Ovary (tissue), 9 donors: ENCODE measurements around the gene DMRT3. TPM values are rescaled to one million over a fixed set of nuclear protein-coding genes. Genes with fewer than 3 reads are reported as not detected.

Source experiments
- DNase-seq, 5 donors: peaks; one replicate each; pipeline ENCODE4 v3.0.0-alpha.2; 2019 to 2020
- H3K27ac ChIP-seq, 2 donors: fragments of 200-600 bp; one replicate each; pipeline versions ENCODE4 v1.5.1 to v1.8.0; 2019 to 2022
- H3K27me3 ChIP-seq: fragments of 200-600 bp; one replicate; pipeline ENCODE4 v1.8.0; 2022
- H3K36me3 ChIP-seq: fragments of 200-600 bp; sonication (generic); one replicate; pipeline ENCODE4 v1.5.1; 2019
- H3K4me1 ChIP-seq: one replicate; pipeline ENCODE4 v1.8.1; 2013; ENCODE audit warnings: mild to moderate bottlenecking, moderate library complexity; ENCODE audit not compliant: insufficient read depth
- H3K4me3 ChIP-seq: fragments of 200-600 bp; sonication (generic); one replicate; pipeline ENCODE4 v1.5.1; 2017
- H3K9me3 ChIP-seq, 2 donors: fragments of 200-600 bp in 1 of 2; sonication (generic) in 1 of 2; one replicate each; pipeline versions ENCODE4 v1.5.1 to v1.8.1; 2013 to 2019; ENCODE audit warnings: mild to moderate bottlenecking in 1 of 2, moderate library complexity in 1 of 2
- CTCF ChIP-seq, 3 donors: fragments of 450-650 bp in 2 of 3; fragments of 200-600 bp in 1 of 3; IDR thresholded peaks; one replicate each; pipeline versions ENCODE4 v1.5.1 to v1.8.0; 2016 to 2022; ENCODE audit warnings: antibody characterized with exemption in 3 of 3, mild to moderate bottlenecking in 1 of 3
- EP300 ChIP-seq: sonication (generic); formaldehyde crosslinking; IDR thresholded peaks from one replicate; pipeline ENCODE4 v1.6.1; 2017; ENCODE audit warnings: antibody characterized with exemption
- POLR2A ChIP-seq: fragments of 450-650 bp; IDR thresholded peaks from one replicate; pipeline ENCODE4 v1.6.1; 2017; ENCODE audit warnings: antibody characterized with exemption, mild to moderate bottlenecking, moderate library complexity
- WGBS, 3 donors: extraction: QIAGEN DNeasy Blood & Tissue Kit in 1 of 3; methylation state at CpG; one replicate each; pipeline versions ENCODE4 v1.1.5 to v1.1.7; 2013 to 2017; 5-methylcytosine and 5-hydroxymethylcytosine counted together
- intact Hi-C, 4 donors: fragments of 100-400 bp; cut with DNase I; formaldehyde crosslinking; loops; one replicate each; pipeline versions ENCODE4 v1.11.0 to v1.15.1; 2022 to 2023
- polyA plus RNA-seq, 2 donors: library from polyadenylated mRNA; stranded (reverse); fragments of 200-250 nt in 1 of 2; fragments of 350-450 nt in 1 of 2; fragmentation: Illumina TruSeq in 1 of 2; extraction: RNeasy Lipid Tissue Mini Kit (QIAGEN cat#74804) in 1 of 2; gene quantifications; one replicate each; pipeline ENCODE4 v1.2.3, GENCODE V29; 2013 to 2014
- total RNA-seq, 7 donors: library from RNA; depleted of rRNA in 2 of 7; stranded (reverse); fragments of >200 nt in 2 of 7; fragmentation: NEBNext Ultra II Directional in 3 of 7; extraction: Animal tissue kit (Norgen Biotek cat#: 25700) in 3 of 7; gene quantifications; one replicate each; pipeline versions ENCODE4 v1.1.0 to v1.2.4, GENCODE V29; 2016 to 2023
- donor health status: DM: no; HTN: no; CAD: no; lungs with moderate emphysema.
- donor health status: DM: no; HTN: no; CAD: no.
- donor health status: Bipolar disorder and iron deficiency.
- donor health status: DM: yes; HTN: yes; CAD: no.
- donor health status: DM: no; HTN: no; CAD: no.
- donor health status: DM: yes; HTN: yes; CAD: no.

The DMRT3 gene
- total and polyA plus RNA-seq, 9 donors: 0.17 TPM; not detected in 8

- Histone ChIP-seq H3K4me1 (peaks cover 3% of the 10 kb centered on the region), H3K36me3 (no peaks in the 10 kb centered on the region), H3K9me3 (no peaks in the 10 kb centered on the region), H3K4me3 (no peak overlapping the region), H3K27me3 (no peaks in the 10 kb centered on the region), H3K27ac (no peak overlapping the region)
- TF ChIP-seq POLR2A: no peak
- no peak for TF ChIP-seq EP300
- TF ChIP-seq CTCF (IDR thresholded peaks at IDR 0.05): no peak
- DNase-seq: no peak
- intact Hi-C loops: no loop called here
- 33 to 44% (median 41%) methylated on average over 2 of the region's 2 CpGs for WGBS, 3 donors
Measured at GRCh38 chr9:979983-980382, 3.5 kb downstream of the DMRT3 start.

GRCh38 chr9:980640-981039 is 4.2 kb downstream of the DMRT3 start:
- no peaks in the 10 kb centered on the region for H3K36me3 ChIP-seq
- no peaks in the 10 kb centered on the region for H3K27me3 ChIP-seq
- no peak overlapping the region for H3K27ac ChIP-seq
- DNase-seq: no peak
- 17 to 20% (median 19%) methylated on average over 4 of the region's 4 CpGs for WGBS, 3 donors
- TF ChIP-seq POLR2A (no peak), EP300 (no peak), CTCF (IDR thresholded peaks at IDR 0.05) (no peak)
- H3K4me3 ChIP-seq: no peak overlapping the region
- intact Hi-C loops: no loop called here
- H3K4me1 ChIP-seq: peaks cover 3% of the 10 kb centered on the region
- no peaks in the 10 kb centered on the region for H3K9me3 ChIP-seq

- no peak for TF ChIP-seq POLR2A
- no peak for TF ChIP-seq CTCF (IDR thresholded peaks at IDR 0.05)
- no peak for TF ChIP-seq EP300
- intact Hi-C loops: no loop called here
- Histone ChIP-seq H3K9me3 (no peaks in the 10 kb centered on the region), H3K36me3 (no peaks in the 10 kb centered on the region), H3K27me3 (no peaks in the 10 kb centered on the region), H3K4me3 (no peak overlapping the region), H3K27ac (no peak overlapping the region), H3K4me1 (peaks cover 3% of the 10 kb centered on the region)
- DNase-seq: no peak
- whole genome bisulfite sequencing, 3 donors: 22 to 23% (median 23%) methylated on average over 16 of the region's 16 CpGs
Measured at GRCh38 chr9:981491-981898, 5.0 kb downstream of the DMRT3 start.

GRCh38 chr9:982394-983230 is 6.2 kb downstream of the DMRT3 start:
- no peaks in the 10 kb centered on the region for H3K4me1 ChIP-seq
- TF ChIP-seq CTCF (IDR thresholded peaks at IDR 0.05) (no peak), EP300 (no peak), POLR2A (no peak)
- no peak for DNase-seq

More at GRCh38 chr9:982394-983230, 6.2 kb downstream of the DMRT3 start:
- Histone ChIP-seq H3K36me3 (no peaks in the 10 kb centered on the region), H3K27ac (no peak overlapping the region), H3K9me3 (no peaks in the 10 kb centered on the region), H3K4me3 (no peak overlapping the region), H3K27me3 (no peaks in the 10 kb centered on the region)
- WGBS, 3 donors: 48 to 51% (median 51%) methylated on average over 15 of the region's 15 CpGs
- intact Hi-C loops: no loop called here
